MM.1S (cell line): ENCODE data around the gene IZUMO3.

Experiments used
- DNase-seq: peaks from one replicate; pipeline ENCODE4 v3.0.0-alpha.2; 2015
- H2AFZ ChIP-seq: fragments of 300-600 bp; sonication (generic); 2 replicates; pipeline ENCODE4 v1.6.0; 2016; ENCODE audit warnings: antibody characterized with exemption, low read length
- H3F3A ChIP-seq: fragments of 300-600 bp; sonication (generic); 2 replicates; pipeline ENCODE4 v1.6.1; 2016; ENCODE audit warnings: mild to moderate bottlenecking, antibody characterized with exemption, low read length, moderate library complexity, mixed read lengths; ENCODE audit not compliant: insufficient read depth
- H3K27ac ChIP-seq: fragments of 300-600 bp; sonication (generic); 2 replicates; pipeline ENCODE4 v1.5.1; 2016; ENCODE audit warnings: mild to moderate bottlenecking, low read length
- H3K27me3 ChIP-seq: fragments of 300-600 bp; sonication (generic); replicated peaks from 2 replicates; pipeline ENCODE4 v1.6.0; 2016; ENCODE audit warnings: low read length; ENCODE audit not compliant: insufficient read depth
- H3K36me3 ChIP-seq: fragments of 300-600 bp; sonication (generic); replicated peaks from 2 replicates; pipeline ENCODE4 v1.6.1; 2016; ENCODE audit warnings: mild to moderate bottlenecking, low read length, mixed read lengths; ENCODE audit not compliant: insufficient read depth
- H3K4me1 ChIP-seq: fragments of 300-600 bp; sonication (generic); 2 replicates; pipeline ENCODE4 v1.6.1; 2016; ENCODE audit warnings: low read length, mixed read lengths
- H3K4me2 ChIP-seq: fragments of 300-600 bp; sonication (generic); 2 replicates; pipeline ENCODE4 v1.6.0; 2016; ENCODE audit warnings: low read depth, low read length
- H3K4me3 ChIP-seq: fragments of 300-600 bp; sonication (generic); 2 replicates; pipeline ENCODE4 v1.5.1; 2016; ENCODE audit warnings: low read length, mixed read lengths
- H3K79me2 ChIP-seq: fragments of 300-600 bp; sonication (generic); 2 replicates; pipeline ENCODE4 v1.6.1; 2016; ENCODE audit warnings: mixed run types, low read length, mixed read lengths
- H3K9ac ChIP-seq: fragments of 300-600 bp; sonication (generic); 2 replicates; pipeline ENCODE4 v1.6.1; 2016; ENCODE audit warnings: low read length, mixed read lengths
- H3K9me2 ChIP-seq: fragments of 300-600 bp; sonication (generic); replicated peaks from 2 replicates; pipeline ENCODE4 v1.6.1; 2016; ENCODE audit warnings: mild to moderate bottlenecking, low read length, mixed read lengths; ENCODE audit not compliant: insufficient read depth
- H3K9me3 ChIP-seq: fragments of 300-600 bp; sonication (generic); replicated peaks from 2 replicates; pipeline ENCODE4 v1.6.1; 2016; ENCODE audit warnings: mild to moderate bottlenecking, low read length, mixed read lengths; ENCODE audit not compliant: insufficient read depth
- H4K20me1 ChIP-seq: fragments of 300-600 bp; sonication (generic); 2 replicates; pipeline ENCODE4 v1.6.1; 2016; ENCODE audit warnings: mild to moderate bottlenecking, low read length, moderate library complexity, mixed read lengths; ENCODE audit not compliant: insufficient read depth
- CTCF ChIP-seq: fragments of 300-600 bp; sonication (generic); IDR thresholded peaks from 2 replicates; pipeline ENCODE4 v1.5.1; 2016; ENCODE audit warnings: antibody characterized with exemption, low read length, mixed read lengths
- EZH2 ChIP-seq: fragments of 300-600 bp; sonication (generic); optimal IDR thresholded peaks from 2 replicates; pipeline ENCODE3; 2017; ENCODE audit warnings: low read depth, mild to moderate bottlenecking, antibody characterized with exemption, low read length, mixed read lengths
- EZH2phosphoT487 ChIP-seq: fragments of 300-600 bp; sonication (generic); IDR thresholded peaks from 2 replicates; pipeline ENCODE4 v1.6.1; 2018; ENCODE audit warnings: antibody characterized with exemption, low read length

IZUMO3 gene

GRCh38 chr9:24500761-24501160 lies 44.9 kb downstream of the IZUMO3 start:
- Histone ChIP-seq H3K4me1 (no peaks in the 10 kb centered on the region), H3F3A (no peaks in the 10 kb centered on the region), H4K20me1 (no peaks in the 10 kb centered on the region), H3K4me2 (no peak overlapping the region), H2AFZ (no peak overlapping the region), H3K79me2 (no peaks in the 10 kb centered on the region), H3K36me3 (no peaks in the 10 kb centered on the region), H3K9ac (no peak overlapping the region), H3K27me3 (no peaks in the 10 kb centered on the region), H3K4me3 (no peak overlapping the region), H3K27ac (no peak overlapping the region), H3K9me2 (no peaks in the 10 kb centered on the region), H3K9me3 (no peaks in the 10 kb centered on the region)
- no peak for DNase-seq
- TF ChIP-seq EZH2, result no peak
- TF ChIP-seq CTCF, result no peak
- no peak for TF ChIP-seq EZH2phosphoT487

GRCh38 chr9:24498632-24499031 lies 47.1 kb downstream of the IZUMO3 start:
- Histone ChIP-seq H3K36me3 (no peaks in the 10 kb centered on the region), H3K9me3 (no peaks in the 10 kb centered on the region), H3K27me3 (no peaks in the 10 kb centered on the region), H3F3A (no peaks in the 10 kb centered on the region), H4K20me1 (no peaks in the 10 kb centered on the region), H2AFZ (no peak overlapping the region), H3K4me1 (no peaks in the 10 kb centered on the region), H3K27ac (no peak overlapping the region), H3K9me2 (no peaks in the 10 kb centered on the region), H3K4me3 (no peak overlapping the region), H3K79me2 (no peaks in the 10 kb centered on the region), H3K9ac (no peak overlapping the region), H3K4me2 (no peak overlapping the region)
- no peak for DNase-seq
- TF ChIP-seq CTCF (no peak), EZH2phosphoT487 (no peak), EZH2 (no peak)

- H3K9me2 ChIP-seq, result no peaks in the 10 kb centered on the region
- no peak for TF ChIP-seq EZH2phosphoT487
- TF ChIP-seq EZH2, result no peak
- no peak for TF ChIP-seq CTCF
- no peaks in the 10 kb centered on the region for H3K36me3 ChIP-seq
- no peaks in the 10 kb centered on the region for H3F3A ChIP-seq
- H3K27ac ChIP-seq, result no peak overlapping the region
- H2AFZ ChIP-seq, result no peak overlapping the region
- H4K20me1 ChIP-seq, result no peaks in the 10 kb centered on the region
- H3K9me3 ChIP-seq, result no peaks in the 10 kb centered on the region
- no peaks in the 10 kb centered on the region for H3K4me1 ChIP-seq
- no peak overlapping the region for H3K9ac ChIP-seq
- no peak overlapping the region for H3K4me3 ChIP-seq
- no peak overlapping the region for H3K4me2 ChIP-seq
- DNase-seq, result no peak
- H3K79me2 ChIP-seq, result no peaks in the 10 kb centered on the region
- no peaks in the 10 kb centered on the region for H3K27me3 ChIP-seq
Measured at GRCh38 chr9:24497671-24498070, 48.0 kb downstream of the IZUMO3 start.
